Ishikawa (cell line): Measurements from ENCODE around the gene CWC25.

Experiments used
- CEBPB ChIP-seq: IDR thresholded peaks from 2 replicates; pipeline ENCODE4 v1.6.1; 2012
- CREB1 ChIP-seq: IDR thresholded peaks from 2 replicates; pipeline ENCODE4 v1.6.1; 2012; ENCODE audit warnings: low read depth
- EGR1 ChIP-seq: IDR thresholded peaks from 2 replicates; pipeline ENCODE4 v1.6.1; 2012
- EP300 ChIP-seq: IDR thresholded peaks from 2 replicates; pipeline ENCODE4 v1.6.1; 2012; ENCODE audit warnings: borderline replicate concordance
- FOXM1 ChIP-seq: IDR thresholded peaks from 2 replicates; pipeline ENCODE4 v1.6.1; 2012; ENCODE audit warnings: low read depth, borderline replicate concordance
- MAX ChIP-seq: IDR thresholded peaks from 2 replicates; pipeline ENCODE4 v1.6.1; 2012
- NFIC ChIP-seq: IDR thresholded peaks from 2 replicates; pipeline ENCODE4 v1.6.1; 2012
- RAD21 ChIP-seq: IDR thresholded peaks from 2 replicates; pipeline ENCODE4 v1.6.1; 2012; ENCODE audit warnings: low read depth
- REST ChIP-seq: IDR thresholded peaks from 2 replicates; pipeline ENCODE4 v1.6.1; 2012; ENCODE audit warnings: low read depth, mild to moderate bottlenecking
- TAF1 ChIP-seq: IDR thresholded peaks from 2 replicates; pipeline ENCODE4 v1.6.1; 2012; ENCODE audit warnings: low read depth, mild to moderate bottlenecking
- TCF12 ChIP-seq: IDR thresholded peaks from 2 replicates; pipeline ENCODE4 v1.6.1; 2012; ENCODE audit warnings: low read depth
- TEAD4 ChIP-seq: IDR thresholded peaks from 2 replicates; pipeline ENCODE4 v1.6.1; 2012
- USF1 ChIP-seq: IDR thresholded peaks from 2 replicates; pipeline ENCODE4 v1.6.1; 2012
- YY1 ChIP-seq: IDR thresholded peaks from 2 replicates; pipeline ENCODE4 v1.6.1; 2012; ENCODE audit warnings: low read depth
- ZBTB7A ChIP-seq: IDR thresholded peaks from 2 replicates; pipeline ENCODE4 v1.6.1; 2012; ENCODE audit warnings: low read depth

CWC25 gene

GRCh38 chr17:38824899-38825761 is at the start of gene CWC25:
Gene CWC25 (minus strand): TSS chr17:38825321. CDS start chr17:38825183, 138 bp downstream.
- TF ChIP-seq ZBTB7A (no peak), REST (no peak), CREB1 (peak; percentile 100), USF1 (peak; percentile 58; the same call in 1 of the 2 replicates), FOXM1 (no peak; the same call in 1 of the 2 replicates), RAD21 (no peak; the same call in 1 of the 2 replicates), NFIC (0 out of 2 replicates have a peak, but pooled peaks have one; percentile 12), YY1 (peak; percentile 66), TEAD4 (peak; percentile 44; the same call in 1 of the 2 replicates), TCF12 (peak; percentile 72), TAF1 (peak; percentile 74), EP300 (no peak), EGR1 (no peak), MAX (peak; percentile 90), CEBPB (peak; percentile 10; the same call in 1 of the 2 replicates)

- TF ChIP-seq EP300, result no peak
- TF ChIP-seq USF1, result peak; percentile 58
Observed at GRCh38 chr17:38873640-38874380, 48.7 kb upstream of the CWC25 start.

GRCh38 chr17:38872671-38873385 is 47.7 kb upstream of the CWC25 start:
- no peak for TF ChIP-seq TEAD4
- no peak for TF ChIP-seq RAD21
- no peak for TF ChIP-seq CREB1
- no peak for TF ChIP-seq EP300

GRCh38 chr17:38872027-38872511 is 46.9 kb upstream of the CWC25 start:
- no peak for TF ChIP-seq CREB1
- no peak for TF ChIP-seq MAX
- TF ChIP-seq EP300, result no peak
- no peak for TF ChIP-seq NFIC
- TF ChIP-seq FOXM1, result no peak
- TF ChIP-seq TAF1, result no peak
- no peak for TF ChIP-seq EGR1
- TF ChIP-seq TCF12, result no peak
- no peak for TF ChIP-seq ZBTB7A
- no peak for TF ChIP-seq YY1
- no peak for TF ChIP-seq USF1
- no peak for TF ChIP-seq REST
- TF ChIP-seq RAD21, result no peak
